WERI-Rb-1 (cell line): Measurements from ENCODE around the gene CHRM5.

Experiments used
- DNase-seq: peaks from one replicate; pipeline ENCODE4 v3.0.0-alpha.2; 2020
- H3K27ac ChIP-seq: fragments of 250-450 bp; sonication (Bioruptor Pico); 2 replicates; pipeline ENCODE4 v1.5.1; 2020; ENCODE audit warnings: mild to moderate bottlenecking, moderate library complexity
- H3K27me3 ChIP-seq: fragments of 250-450 bp; sonication (Bioruptor Pico); 2 replicates; pipeline ENCODE4 v1.5.1; 2021; ENCODE audit warnings: mild to moderate bottlenecking, low read depth, moderate library complexity; ENCODE audit not compliant: insufficient read depth, severe bottlenecking
- H3K36me3 ChIP-seq: fragments of 250-450 bp; sonication (Bioruptor Pico); 2 replicates; pipeline ENCODE4 v1.5.1; 2020; ENCODE audit warnings: mild to moderate bottlenecking, moderate library complexity
- H3K4me3 ChIP-seq: 2 replicates; pipeline ENCODE4 v1.5.1; 2011; ENCODE audit warnings: low read depth, mild to moderate bottlenecking, control low read depth, low read length
- H3K9me3 ChIP-seq: fragments of 250-450 bp; sonication (Bioruptor Pico); 2 replicates; pipeline ENCODE4 v1.5.1; 2021; ENCODE audit warnings: mild to moderate bottlenecking, moderate library complexity; ENCODE audit not compliant: severe bottlenecking
- TF ChIP-seq, protein P1 (sequence below): IDR thresholded peaks from 2 replicates; pipeline ENCODE4 v1.5.1; 2011; ENCODE audit warnings: low read depth, mild to moderate bottlenecking, control low read depth, inconsistent platforms, low read length

CHRM5 gene

GRCh38 chr15:34107315-34107714, 139.0 kb downstream of the CHRM5 start:
- no peak for DNase-seq
- Histone ChIP-seq H3K27ac (no peak overlapping the region), H3K4me3 (no peak overlapping the region), H3K27me3 (no peaks in the 10 kb centered on the region), H3K36me3 (no peaks in the 10 kb centered on the region), H3K9me3 (peaks cover 5% of the 10 kb centered on the region)
- TF ChIP-seq, protein P1, sequence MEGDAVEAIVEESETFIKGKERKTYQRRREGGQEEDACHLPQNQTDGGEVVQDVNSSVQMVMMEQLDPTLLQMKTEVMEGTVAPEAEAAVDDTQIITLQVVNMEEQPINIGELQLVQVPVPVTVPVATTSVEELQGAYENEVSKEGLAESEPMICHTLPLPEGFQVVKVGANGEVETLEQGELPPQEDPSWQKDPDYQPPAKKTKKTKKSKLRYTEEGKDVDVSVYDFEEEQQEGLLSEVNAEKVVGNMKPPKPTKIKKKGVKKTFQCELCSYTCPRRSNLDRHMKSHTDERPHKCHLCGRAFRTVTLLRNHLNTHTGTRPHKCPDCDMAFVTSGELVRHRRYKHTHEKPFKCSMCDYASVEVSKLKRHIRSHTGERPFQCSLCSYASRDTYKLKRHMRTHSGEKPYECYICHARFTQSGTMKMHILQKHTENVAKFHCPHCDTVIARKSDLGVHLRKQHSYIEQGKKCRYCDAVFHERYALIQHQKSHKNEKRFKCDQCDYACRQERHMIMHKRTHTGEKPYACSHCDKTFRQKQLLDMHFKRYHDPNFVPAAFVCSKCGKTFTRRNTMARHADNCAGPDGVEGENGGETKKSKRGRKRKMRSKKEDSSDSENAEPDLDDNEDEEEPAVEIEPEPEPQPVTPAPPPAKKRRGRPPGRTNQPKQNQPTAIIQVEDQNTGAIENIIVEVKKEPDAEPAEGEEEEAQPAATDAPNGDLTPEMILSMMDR: no peak

DNA sequence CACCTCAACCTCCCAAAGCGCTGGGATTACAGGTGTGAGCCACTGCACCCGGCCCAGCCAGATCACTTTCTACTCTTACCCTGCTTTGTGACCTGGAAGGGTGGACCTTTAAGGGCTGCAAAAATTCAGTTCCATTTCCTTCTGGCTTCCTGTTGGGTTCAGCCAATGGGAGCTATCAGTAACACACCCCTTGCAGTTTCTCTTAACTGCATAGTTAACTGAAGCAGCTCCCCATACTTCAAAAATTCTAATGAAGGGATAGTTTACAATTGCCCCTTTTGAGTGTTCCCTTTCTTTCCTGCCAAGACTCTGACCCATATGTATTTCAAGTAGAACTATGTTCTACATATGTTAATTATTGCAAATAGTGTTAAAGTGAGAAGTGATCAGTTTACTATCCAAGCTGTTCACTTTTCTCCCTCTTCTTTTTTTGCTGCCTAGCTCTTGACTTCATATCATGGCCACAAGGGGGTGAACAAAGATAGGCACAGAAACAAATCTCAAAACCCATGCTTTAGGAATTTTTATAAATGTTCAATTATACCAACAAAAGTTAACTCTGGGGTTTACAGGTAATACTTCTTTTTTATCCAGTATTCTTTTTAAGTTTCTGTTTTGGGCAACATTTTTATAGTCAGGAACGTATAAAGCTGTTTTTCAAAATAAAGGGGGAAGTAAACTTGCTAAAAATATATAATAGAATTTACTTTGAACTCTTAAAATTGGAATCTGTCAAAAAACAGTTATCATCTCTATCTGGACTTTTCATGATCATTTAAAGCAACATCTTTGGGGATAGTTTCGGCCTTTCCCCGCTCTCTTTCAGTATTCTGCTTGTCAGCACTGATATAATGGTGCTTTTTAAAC, 141.7 kb downstream of the CHRM5 start:
- Histone ChIP-seq H3K9me3 (peaks cover 9% of the 10 kb centered on the region), H3K27me3 (no peaks in the 10 kb centered on the region), H3K4me3 (peak overlapping the region; percentile 31), H3K27ac (peak overlapping the region; percentile 64), H3K36me3 (no peaks in the 10 kb centered on the region)
- TF ChIP-seq, protein P1: peak; percentile 50; the same call in 1 of the 2 replicates
- peak; percentile 25 for DNase-seq

DNA sequence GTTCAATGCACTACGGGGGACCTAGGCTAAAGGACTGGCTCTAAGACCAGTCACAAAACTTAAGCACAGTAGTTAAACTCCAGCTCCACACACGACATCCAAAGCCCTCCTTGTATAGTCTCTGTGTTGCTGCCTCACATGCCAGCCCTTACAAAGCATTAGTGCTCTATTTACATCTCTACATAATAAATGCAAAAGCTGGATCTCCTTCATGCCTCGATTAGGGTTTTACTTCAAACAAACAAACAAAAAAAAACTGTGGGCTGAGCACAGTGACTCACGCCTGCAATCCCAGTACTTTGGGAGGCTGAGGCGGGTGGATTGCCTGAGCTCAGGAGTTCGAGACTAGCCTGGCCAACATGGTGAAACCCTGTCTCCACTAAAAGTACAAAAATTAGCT, 143.2 kb downstream of the CHRM5 start:
- no peak for DNase-seq
- peak overlapping the region; percentile 40 for H3K27ac ChIP-seq
- TF ChIP-seq, protein P1: no peak

GRCh38 chr15:34114215-34114614, 145.9 kb downstream of the CHRM5 start:
- Histone ChIP-seq H3K4me3 (no peak overlapping the region), H3K27me3 (no peaks in the 10 kb centered on the region), H3K36me3 (no peaks in the 10 kb centered on the region), H3K9me3 (peaks cover 3% of the 10 kb centered on the region), H3K27ac (no peak overlapping the region)
- TF ChIP-seq, protein P1: no peak
- DNase-seq: no peak

More for the DNA sequence above, 143.2 kb downstream of the CHRM5 start:
- Histone ChIP-seq H3K9me3 (peaks cover 9% of the 10 kb centered on the region), H3K4me3 (no peak overlapping the region), H3K36me3 (no peaks in the 10 kb centered on the region), H3K27me3 (no peaks in the 10 kb centered on the region)

DNA sequence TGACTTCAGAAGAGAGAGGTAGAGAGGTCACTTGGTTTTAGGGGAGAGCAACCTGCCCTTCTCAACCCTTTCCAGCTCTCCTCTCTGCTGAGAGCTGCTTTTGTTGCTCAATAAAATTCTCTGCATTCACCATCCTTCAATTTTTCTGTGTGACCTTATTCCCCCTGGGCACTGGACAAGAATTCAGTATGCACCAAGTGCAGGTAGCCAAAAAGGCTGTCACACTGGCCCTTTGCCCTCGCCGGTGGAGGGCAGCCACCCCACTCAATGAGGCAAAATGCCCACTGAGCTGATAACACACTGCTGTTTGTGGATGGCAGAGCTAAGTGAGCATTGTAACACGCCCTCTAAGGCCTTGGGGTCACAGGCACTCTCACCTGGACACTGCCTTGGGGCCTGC, 146.4 kb downstream of the CHRM5 start:
- Histone ChIP-seq H3K27ac (no peak overlapping the region), H3K9me3 (peaks cover 3% of the 10 kb centered on the region), H3K4me3 (no peak overlapping the region), H3K36me3 (no peaks in the 10 kb centered on the region), H3K27me3 (no peaks in the 10 kb centered on the region)
- DNase-seq: no peak
- TF ChIP-seq, protein P1: no peak

DNA sequence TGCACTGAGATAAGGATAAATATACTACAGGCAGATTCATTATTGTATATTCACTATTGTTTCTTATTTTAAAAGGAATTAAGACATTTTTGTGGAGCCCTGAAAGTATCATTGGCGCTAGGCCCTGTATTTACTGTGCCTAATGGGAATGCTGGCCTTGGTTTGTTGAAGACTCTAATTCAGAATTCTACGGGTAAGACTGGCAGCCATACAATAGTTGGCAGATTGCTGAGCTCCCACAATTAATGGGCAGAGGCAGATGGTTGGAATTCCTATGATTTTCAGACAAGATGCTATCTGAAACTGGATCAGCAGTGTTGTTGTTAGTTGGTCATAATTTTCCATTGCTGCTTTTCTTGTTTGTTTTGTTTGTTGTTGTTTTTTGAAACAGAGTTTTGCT, 148.3 kb downstream of the CHRM5 start:
- H3K36me3 ChIP-seq: no peaks in the 10 kb centered on the region
- TF ChIP-seq, protein P1: no peak
- peaks cover 3% of the 10 kb centered on the region for H3K9me3 ChIP-seq
- H3K27ac ChIP-seq: no peak overlapping the region
- no peaks in the 10 kb centered on the region for H3K27me3 ChIP-seq
- no peak overlapping the region for H3K4me3 ChIP-seq
- DNase-seq: no peak
